GM12865 (cell line): Measurements from ENCODE around the gene FMN1.

ENCODE experiments used
- DNase-seq: peaks from one replicate; pipeline ENCODE4 v3.0.0; 2010; ENCODE audit warnings: low read depth
- H3K4me3 ChIP-seq: 2 replicates; pipeline ENCODE4 v1.5.1; 2011; ENCODE audit warnings: mild to moderate bottlenecking, low read depth, low read length, control low read depth
- TF ChIP-seq, protein P1 (sequence below): IDR thresholded peaks from 2 replicates; pipeline ENCODE4 v1.5.1; 2011; ENCODE audit warnings: low read length, control low read depth, low read depth, inconsistent platforms; ENCODE audit not compliant: insufficient read depth; ENCODE audit errors: missing control alignments

Gene FMN1

GRCh38 chr15:33155691-33156420, 38.7 kb downstream of the FMN1 start:
- H3K4me3 ChIP-seq: no peak overlapping the region
- TF ChIP-seq, protein P1, sequence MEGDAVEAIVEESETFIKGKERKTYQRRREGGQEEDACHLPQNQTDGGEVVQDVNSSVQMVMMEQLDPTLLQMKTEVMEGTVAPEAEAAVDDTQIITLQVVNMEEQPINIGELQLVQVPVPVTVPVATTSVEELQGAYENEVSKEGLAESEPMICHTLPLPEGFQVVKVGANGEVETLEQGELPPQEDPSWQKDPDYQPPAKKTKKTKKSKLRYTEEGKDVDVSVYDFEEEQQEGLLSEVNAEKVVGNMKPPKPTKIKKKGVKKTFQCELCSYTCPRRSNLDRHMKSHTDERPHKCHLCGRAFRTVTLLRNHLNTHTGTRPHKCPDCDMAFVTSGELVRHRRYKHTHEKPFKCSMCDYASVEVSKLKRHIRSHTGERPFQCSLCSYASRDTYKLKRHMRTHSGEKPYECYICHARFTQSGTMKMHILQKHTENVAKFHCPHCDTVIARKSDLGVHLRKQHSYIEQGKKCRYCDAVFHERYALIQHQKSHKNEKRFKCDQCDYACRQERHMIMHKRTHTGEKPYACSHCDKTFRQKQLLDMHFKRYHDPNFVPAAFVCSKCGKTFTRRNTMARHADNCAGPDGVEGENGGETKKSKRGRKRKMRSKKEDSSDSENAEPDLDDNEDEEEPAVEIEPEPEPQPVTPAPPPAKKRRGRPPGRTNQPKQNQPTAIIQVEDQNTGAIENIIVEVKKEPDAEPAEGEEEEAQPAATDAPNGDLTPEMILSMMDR: no peak
- no peak for DNase-seq

GRCh38 chr15:33154351-33155166, 40.0 kb downstream of the FMN1 start:
- no peak overlapping the region for H3K4me3 ChIP-seq
- TF ChIP-seq, protein P1: no peak
- no peak for DNase-seq

DNA sequence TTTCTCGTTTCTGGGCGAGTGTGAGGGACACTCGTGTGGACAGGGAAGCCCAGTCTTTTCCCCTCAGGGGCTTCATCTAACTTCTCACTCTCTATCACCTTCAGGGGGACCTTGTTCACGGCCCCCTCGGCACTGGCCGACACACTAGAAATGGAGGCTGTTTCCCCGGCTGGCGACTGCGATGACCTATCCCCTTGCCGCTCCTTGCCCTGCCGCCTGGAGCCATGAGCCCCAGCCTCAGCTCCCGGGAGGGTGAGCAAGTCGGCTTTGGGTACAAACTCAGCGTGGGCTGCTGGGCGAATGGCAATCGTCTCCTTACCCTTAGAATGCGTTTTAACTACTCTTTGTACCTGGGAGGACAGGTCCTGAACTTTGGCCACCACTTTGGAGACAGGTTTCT, 41.0 kb downstream of the FMN1 start:
- H3K4me3 ChIP-seq: no peak overlapping the region
- DNase-seq: no peak
- TF ChIP-seq, protein P1: no peak

DNA sequence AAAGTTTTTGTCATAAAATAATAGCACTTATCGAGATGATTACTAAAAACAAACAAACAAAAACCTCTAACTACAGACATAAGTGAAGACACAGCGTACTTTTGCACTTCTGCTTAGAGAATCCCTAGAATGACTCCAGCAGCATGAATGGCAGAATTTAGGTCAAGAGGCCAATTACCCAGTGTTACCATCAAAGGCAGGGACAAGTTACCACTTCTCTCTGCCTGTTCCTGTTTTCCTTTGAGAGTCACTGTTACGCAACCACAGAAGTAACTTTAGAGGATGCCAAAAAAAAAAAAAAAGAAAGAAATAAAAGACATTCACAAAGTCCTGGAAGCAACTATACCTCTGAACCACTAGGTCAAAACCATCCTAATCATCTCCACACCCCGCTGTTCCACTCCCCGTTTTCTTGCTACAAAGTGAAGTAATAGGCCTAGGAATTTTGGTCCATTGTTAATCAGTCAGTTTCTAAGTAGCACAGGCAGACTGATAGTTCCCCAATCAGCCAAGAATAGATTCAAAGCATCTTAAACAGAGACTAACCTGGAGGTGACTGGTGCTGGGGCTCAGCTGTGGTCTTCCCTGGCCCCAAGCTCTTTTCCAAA, 41.9 kb downstream of the FMN1 start:
- TF ChIP-seq, protein P1: no peak
- DNase-seq: no peak
- no peak overlapping the region for H3K4me3 ChIP-seq

GRCh38 chr15:33150971-33151370, 43.5 kb downstream of the FMN1 start:
- TF ChIP-seq, protein P1: no peak
- no peak for DNase-seq
- H3K4me3 ChIP-seq: no peak overlapping the region

- H3K4me3 ChIP-seq: no peak overlapping the region
- TF ChIP-seq, protein P1: no peak
- no peak for DNase-seq
These were observed 44.0 kb downstream of the FMN1 start for GRCh38 chr15:33150431-33150941.
